ENCODE results near the gene PHF20.
A peak's percentile ranks its signal among the peaks of the same experiment; 100 is the strongest.

Gene PHF20

GRCh38 chr20:35981969-35982368 lies 210.2 kb downstream of the PHF20 start:
- H3K4me3 ChIP-seq (ENCODE audit: control insufficient read depth, low read depth, low read length), result no peak overlapping the region
- DNase-seq (ENCODE audit: low read depth), result no peak
- TF ChIP-seq CTCF (IDR thresholded peaks at IDR 0.05; ENCODE audit: control insufficient read depth, insufficient read depth, low read depth, low read length, missing control alignments), result no peak

- H3K4me3 ChIP-seq (ENCODE audit: control insufficient read depth, low read depth, low read length), result no peak overlapping the region
- no peak for DNase-seq (ENCODE audit: low read depth)
- no peak for TF ChIP-seq CTCF (IDR thresholded peaks at IDR 0.05; ENCODE audit: control insufficient read depth, insufficient read depth, low read depth, low read length, missing control alignments)
These were observed 212.6 kb downstream of the PHF20 start for GRCh38 chr20:35984382-35984781.

- H3K4me3 ChIP-seq (ENCODE audit: control insufficient read depth, low read depth, low read length), result no peak overlapping the region
- no peak for TF ChIP-seq CTCF (IDR thresholded peaks at IDR 0.05; ENCODE audit: control insufficient read depth, insufficient read depth, low read depth, low read length, missing control alignments)
- DNase-seq (ENCODE audit: low read depth), result no peak
These were observed 214.0 kb downstream of the PHF20 start for GRCh38 chr20:35985806-35986205.

GRCh38 chr20:35988910-35989463 lies 217.2 kb downstream of the PHF20 start:
- H3K4me3 ChIP-seq (ENCODE audit: control insufficient read depth, low read depth, low read length), result no peak overlapping the region
- no peak for DNase-seq (ENCODE audit: low read depth)
- no peak for TF ChIP-seq CTCF (IDR thresholded peaks at IDR 0.05; ENCODE audit: control insufficient read depth, insufficient read depth, low read depth, low read length, missing control alignments)

- TF ChIP-seq CTCF (IDR thresholded peaks at IDR 0.05; ENCODE audit: control insufficient read depth, insufficient read depth, low read depth, low read length, missing control alignments), result peak; percentile 61
- no peak overlapping the region for H3K4me3 ChIP-seq (ENCODE audit: control insufficient read depth, low read depth, low read length)
- no peak for DNase-seq (ENCODE audit: low read depth)
These were observed 219.4 kb downstream of the PHF20 start for GRCh38 chr20:35991142-35991771.

GRCh38 chr20:35992713-35993335 lies 221.0 kb downstream of the PHF20 start:
- no peak for DNase-seq (ENCODE audit: low read depth)
- no peak overlapping the region for H3K4me3 ChIP-seq (ENCODE audit: control insufficient read depth, low read depth, low read length)
- peak; percentile 78 for TF ChIP-seq CTCF (IDR thresholded peaks at IDR 0.05; ENCODE audit: control insufficient read depth, insufficient read depth, low read depth, low read length, missing control alignments)
